SK-N-SH treated with all-trans-retinoic acid at 6 μM for 48 hours (cell line): Measurements from ENCODE around the gene SAA2.

Experiments
- ARNTL ChIP-seq: fragments of 450-650 bp; formaldehyde crosslinking; IDR thresholded peaks from 2 replicates; pipeline ENCODE4 v1.5.0; 2020; ENCODE audit warnings: low read depth, mild to moderate bottlenecking, moderate library complexity, borderline replicate concordance
- BACH2 ChIP-seq: fragments of 250-450 bp; sonication (Bioruptor Pico); IDR thresholded peaks from 2 replicates; pipeline ENCODE4 v1.9.0; 2021; ENCODE audit warnings: mild to moderate bottlenecking, borderline replicate concordance
- ISL1 ChIP-seq: fragments of 250-450 bp; sonication (Bioruptor Pico); IDR thresholded peaks from 2 replicates; pipeline ENCODE4 v2.1.2; 2022; ENCODE audit warnings: mild to moderate bottlenecking, moderate library complexity
- RARB ChIP-seq: fragments of 250-450 bp; sonication (Bioruptor Pico); IDR thresholded peaks from 2 replicates; pipeline ENCODE4 v1.8.0; 2021; ENCODE audit warnings: mild to moderate bottlenecking, moderate library complexity
- SNAI2 ChIP-seq: fragments of 250-450 bp; sonication (Bioruptor Pico); IDR thresholded peaks from 2 replicates; pipeline ENCODE4 v1.5.0; 2020; ENCODE audit warnings: mild to moderate bottlenecking, moderate library complexity
- TCF4 ChIP-seq: fragments of 250-450 bp; sonication (Bioruptor Pico); IDR thresholded peaks from 2 replicates; pipeline ENCODE4 v1.8.0; 2021; ENCODE audit warnings: mild to moderate bottlenecking, moderate library complexity, borderline replicate concordance
- TOX ChIP-seq: fragments of 250-450 bp; sonication (Bioruptor Pico); IDR thresholded peaks from 2 replicates; pipeline ENCODE4 v1.8.0; 2021; ENCODE audit warnings: mild to moderate bottlenecking, moderate library complexity, borderline replicate concordance
- ZFP3 ChIP-seq: fragments of 250-450 bp; sonication (Bioruptor Pico); IDR thresholded peaks from 2 replicates; pipeline ENCODE4 v1.5.0; 2020; ENCODE audit warnings: mild to moderate bottlenecking, moderate library complexity
- ZFP30 ChIP-seq: fragments of 450-650 bp; formaldehyde crosslinking; IDR thresholded peaks from 2 replicates; pipeline ENCODE4 v1.5.0; 2022; ENCODE audit warnings: mild to moderate bottlenecking, moderate library complexity
- ZNF565 ChIP-seq: fragments of 450-650 bp; formaldehyde crosslinking; conservative IDR thresholded peaks from 2 replicates; pipeline ENCODE4 v1.5.0; 2020; ENCODE audit warnings: low read depth, mild to moderate bottlenecking, moderate library complexity
- ZNF8 ChIP-seq: fragments of 450-650 bp; formaldehyde crosslinking; IDR thresholded peaks from 2 replicates; pipeline ENCODE4 v1.5.0; 2020; ENCODE audit warnings: mild to moderate bottlenecking, moderate library complexity
- TF ChIP-seq, protein P1 (sequence below): fragments of 250-450 bp; sonication (Bioruptor Pico); IDR thresholded peaks from 2 replicates; pipeline ENCODE4 v1.5.1; 2020; ENCODE audit warnings: low read depth, mild to moderate bottlenecking, moderate library complexity
- TF ChIP-seq, protein P2 (sequence below): fragments of 250-450 bp; sonication (Bioruptor Pico); IDR thresholded peaks from 2 replicates; pipeline ENCODE4 v1.5.0; 2020; ENCODE audit warnings: mild to moderate bottlenecking, moderate library complexity
- TF ChIP-seq, protein P3 (sequence below): fragments of 250-450 bp; sonication (Bioruptor Pico); IDR thresholded peaks from 2 replicates; pipeline ENCODE4 v1.8.0; 2020; ENCODE audit warnings: mild to moderate bottlenecking, moderate library complexity, borderline replicate concordance

DNA sequence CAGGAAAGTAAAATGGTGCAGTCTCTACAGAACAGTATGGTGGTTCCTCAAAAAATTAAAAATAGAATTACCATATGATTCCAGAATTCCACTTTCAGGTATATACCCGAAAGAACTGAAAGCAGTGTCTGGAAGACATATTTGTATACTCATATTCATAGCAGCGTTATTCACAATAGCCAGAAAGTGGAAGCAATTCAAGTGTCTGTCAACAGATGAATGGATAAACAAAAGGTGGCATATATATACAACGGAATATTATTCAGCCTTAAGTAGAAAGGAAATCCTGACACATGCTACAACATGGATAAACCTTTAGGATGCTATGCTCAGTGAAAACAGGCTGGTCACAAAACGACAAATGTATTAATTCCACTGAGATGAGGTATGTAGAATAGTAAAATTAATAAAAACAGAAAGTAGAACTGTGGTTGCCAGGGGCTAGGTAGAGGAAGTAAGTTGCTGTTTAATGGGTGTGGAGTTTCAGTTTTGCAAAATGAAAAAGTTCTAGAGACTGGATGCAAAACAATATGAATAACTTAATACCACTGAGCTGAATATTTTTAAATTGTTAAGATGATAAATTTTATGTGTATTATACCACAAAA lies 32.1 kb upstream of the SAA2 start:
- TF ChIP-seq BACH2 (CRISPR knock-in tag) (no peak), ISL1 (CRISPR knock-in tag) (no peak), ZFP3 (CRISPR knock-in tag) (no peak), ZFP30 (CRISPR knock-in tag) (no peak), SNAI2 (CRISPR knock-in tag) (no peak), TOX (CRISPR knock-in tag) (no peak), ARNTL (CRISPR knock-in tag) (no peak), RARB (CRISPR knock-in tag) (no peak), ZNF8 (CRISPR knock-in tag) (no peak), TCF4 (CRISPR knock-in tag) (no peak), ZNF565 (CRISPR knock-in tag) (no peak)
- TF ChIP-seq, protein P1, sequence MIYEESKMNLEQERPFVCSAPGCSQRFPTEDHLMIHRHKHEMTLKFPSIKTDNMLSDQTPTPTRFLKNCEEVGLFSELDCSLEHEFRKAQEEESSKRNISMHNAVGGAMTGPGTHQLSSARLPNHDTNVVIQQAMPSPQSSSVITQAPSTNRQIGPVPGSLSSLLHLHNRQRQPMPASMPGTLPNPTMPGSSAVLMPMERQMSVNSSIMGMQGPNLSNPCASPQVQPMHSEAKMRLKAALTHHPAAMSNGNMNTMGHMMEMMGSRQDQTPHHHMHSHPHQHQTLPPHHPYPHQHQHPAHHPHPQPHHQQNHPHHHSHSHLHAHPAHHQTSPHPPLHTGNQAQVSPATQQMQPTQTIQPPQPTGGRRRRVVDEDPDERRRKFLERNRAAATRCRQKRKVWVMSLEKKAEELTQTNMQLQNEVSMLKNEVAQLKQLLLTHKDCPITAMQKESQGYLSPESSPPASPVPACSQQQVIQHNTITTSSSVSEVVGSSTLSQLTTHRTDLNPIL (CRISPR knock-in tag) = no peak
- TF ChIP-seq, protein P2, sequence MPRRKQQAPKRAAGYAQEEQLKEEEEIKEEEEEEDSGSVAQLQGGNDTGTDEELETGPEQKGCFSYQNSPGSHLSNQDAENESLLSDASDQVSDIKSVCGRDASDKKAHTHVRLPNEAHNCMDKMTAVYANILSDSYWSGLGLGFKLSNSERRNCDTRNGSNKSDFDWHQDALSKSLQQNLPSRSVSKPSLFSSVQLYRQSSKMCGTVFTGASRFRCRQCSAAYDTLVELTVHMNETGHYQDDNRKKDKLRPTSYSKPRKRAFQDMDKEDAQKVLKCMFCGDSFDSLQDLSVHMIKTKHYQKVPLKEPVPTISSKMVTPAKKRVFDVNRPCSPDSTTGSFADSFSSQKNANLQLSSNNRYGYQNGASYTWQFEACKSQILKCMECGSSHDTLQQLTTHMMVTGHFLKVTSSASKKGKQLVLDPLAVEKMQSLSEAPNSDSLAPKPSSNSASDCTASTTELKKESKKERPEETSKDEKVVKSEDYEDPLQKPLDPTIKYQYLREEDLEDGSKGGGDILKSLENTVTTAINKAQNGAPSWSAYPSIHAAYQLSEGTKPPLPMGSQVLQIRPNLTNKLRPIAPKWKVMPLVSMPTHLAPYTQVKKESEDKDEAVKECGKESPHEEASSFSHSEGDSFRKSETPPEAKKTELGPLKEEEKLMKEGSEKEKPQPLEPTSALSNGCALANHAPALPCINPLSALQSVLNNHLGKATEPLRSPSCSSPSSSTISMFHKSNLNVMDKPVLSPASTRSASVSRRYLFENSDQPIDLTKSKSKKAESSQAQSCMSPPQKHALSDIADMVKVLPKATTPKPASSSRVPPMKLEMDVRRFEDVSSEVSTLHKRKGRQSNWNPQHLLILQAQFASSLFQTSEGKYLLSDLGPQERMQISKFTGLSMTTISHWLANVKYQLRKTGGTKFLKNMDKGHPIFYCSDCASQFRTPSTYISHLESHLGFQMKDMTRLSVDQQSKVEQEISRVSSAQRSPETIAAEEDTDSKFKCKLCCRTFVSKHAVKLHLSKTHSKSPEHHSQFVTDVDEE (CRISPR knock-in tag) = no peak
- TF ChIP-seq, protein P3, sequence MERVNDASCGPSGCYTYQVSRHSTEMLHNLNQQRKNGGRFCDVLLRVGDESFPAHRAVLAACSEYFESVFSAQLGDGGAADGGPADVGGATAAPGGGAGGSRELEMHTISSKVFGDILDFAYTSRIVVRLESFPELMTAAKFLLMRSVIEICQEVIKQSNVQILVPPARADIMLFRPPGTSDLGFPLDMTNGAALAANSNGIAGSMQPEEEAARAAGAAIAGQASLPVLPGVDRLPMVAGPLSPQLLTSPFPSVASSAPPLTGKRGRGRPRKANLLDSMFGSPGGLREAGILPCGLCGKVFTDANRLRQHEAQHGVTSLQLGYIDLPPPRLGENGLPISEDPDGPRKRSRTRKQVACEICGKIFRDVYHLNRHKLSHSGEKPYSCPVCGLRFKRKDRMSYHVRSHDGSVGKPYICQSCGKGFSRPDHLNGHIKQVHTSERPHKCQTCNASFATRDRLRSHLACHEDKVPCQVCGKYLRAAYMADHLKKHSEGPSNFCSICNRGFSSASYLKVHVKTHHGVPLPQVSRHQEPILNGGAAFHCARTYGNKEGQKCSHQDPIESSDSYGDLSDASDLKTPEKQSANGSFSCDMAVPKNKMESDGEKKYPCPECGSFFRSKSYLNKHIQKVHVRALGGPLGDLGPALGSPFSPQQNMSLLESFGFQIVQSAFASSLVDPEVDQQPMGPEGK = no peak
